ENCODE data around the gene ARHGDIG. TPM values are rescaled to one million over a fixed set of nuclear protein-coding genes. Genes with fewer than 3 reads are reported as not detected.
"Not testable (repeated sequence)": the region's sequence is repeated elsewhere in the genome, so short reads cannot be mapped to it uniquely, and the experiment has no call there.

The ARHGDIG gene
- total RNA-seq, 4 donors from 2014 or later, result 1.4 to 3.5 (median 1.8) TPM; not detected in 1

DNA sequence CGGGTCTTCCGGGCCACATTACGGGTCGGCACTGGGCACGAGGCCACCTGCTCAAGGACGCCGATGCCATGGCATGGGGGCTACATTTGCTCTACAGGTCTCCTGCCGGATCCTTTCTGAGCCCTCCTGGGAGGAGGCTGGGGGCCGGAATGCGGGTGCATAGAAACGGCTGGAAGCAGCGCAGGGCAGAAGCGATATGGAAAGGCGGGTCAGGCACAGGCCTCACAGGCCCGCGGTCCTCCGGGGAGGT is 43.7 kb downstream of the ARHGDIG start:
- Histone ChIP-seq H3K4me3 (no peak overlapping the region), H3K4me1 (peaks cover 12 to 17% of the 10 kb centered on the region in 2 donors), H3K27me3 (no peaks in the 10 kb centered on the region), H3K36me3 (no peaks in the 10 kb centered on the region), H3K9me3 (no peaks in the 10 kb centered on the region), H3K27ac (no peak overlapping the region)
- in situ Hi-C loops (cut with MboI; ENCODE audit: low sequenced_read_pairs in 4 of 4), result no loop called here
- no peak for DNase-seq
- ATAC-seq, result no peak
- intact Hi-C loops (cut with DNase I; ENCODE audit: low total_unique reads), result no loop called here
- TF ChIP-seq, protein P1, sequence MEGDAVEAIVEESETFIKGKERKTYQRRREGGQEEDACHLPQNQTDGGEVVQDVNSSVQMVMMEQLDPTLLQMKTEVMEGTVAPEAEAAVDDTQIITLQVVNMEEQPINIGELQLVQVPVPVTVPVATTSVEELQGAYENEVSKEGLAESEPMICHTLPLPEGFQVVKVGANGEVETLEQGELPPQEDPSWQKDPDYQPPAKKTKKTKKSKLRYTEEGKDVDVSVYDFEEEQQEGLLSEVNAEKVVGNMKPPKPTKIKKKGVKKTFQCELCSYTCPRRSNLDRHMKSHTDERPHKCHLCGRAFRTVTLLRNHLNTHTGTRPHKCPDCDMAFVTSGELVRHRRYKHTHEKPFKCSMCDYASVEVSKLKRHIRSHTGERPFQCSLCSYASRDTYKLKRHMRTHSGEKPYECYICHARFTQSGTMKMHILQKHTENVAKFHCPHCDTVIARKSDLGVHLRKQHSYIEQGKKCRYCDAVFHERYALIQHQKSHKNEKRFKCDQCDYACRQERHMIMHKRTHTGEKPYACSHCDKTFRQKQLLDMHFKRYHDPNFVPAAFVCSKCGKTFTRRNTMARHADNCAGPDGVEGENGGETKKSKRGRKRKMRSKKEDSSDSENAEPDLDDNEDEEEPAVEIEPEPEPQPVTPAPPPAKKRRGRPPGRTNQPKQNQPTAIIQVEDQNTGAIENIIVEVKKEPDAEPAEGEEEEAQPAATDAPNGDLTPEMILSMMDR (IDR thresholded peaks at IDR 0.05 in 4 of 5, conservative IDR thresholded peaks at IDR 0.05 in 1 of 5), result no peak
- no peak for TF ChIP-seq POLR2A (IDR thresholded peaks at IDR 0.05)

DNA sequence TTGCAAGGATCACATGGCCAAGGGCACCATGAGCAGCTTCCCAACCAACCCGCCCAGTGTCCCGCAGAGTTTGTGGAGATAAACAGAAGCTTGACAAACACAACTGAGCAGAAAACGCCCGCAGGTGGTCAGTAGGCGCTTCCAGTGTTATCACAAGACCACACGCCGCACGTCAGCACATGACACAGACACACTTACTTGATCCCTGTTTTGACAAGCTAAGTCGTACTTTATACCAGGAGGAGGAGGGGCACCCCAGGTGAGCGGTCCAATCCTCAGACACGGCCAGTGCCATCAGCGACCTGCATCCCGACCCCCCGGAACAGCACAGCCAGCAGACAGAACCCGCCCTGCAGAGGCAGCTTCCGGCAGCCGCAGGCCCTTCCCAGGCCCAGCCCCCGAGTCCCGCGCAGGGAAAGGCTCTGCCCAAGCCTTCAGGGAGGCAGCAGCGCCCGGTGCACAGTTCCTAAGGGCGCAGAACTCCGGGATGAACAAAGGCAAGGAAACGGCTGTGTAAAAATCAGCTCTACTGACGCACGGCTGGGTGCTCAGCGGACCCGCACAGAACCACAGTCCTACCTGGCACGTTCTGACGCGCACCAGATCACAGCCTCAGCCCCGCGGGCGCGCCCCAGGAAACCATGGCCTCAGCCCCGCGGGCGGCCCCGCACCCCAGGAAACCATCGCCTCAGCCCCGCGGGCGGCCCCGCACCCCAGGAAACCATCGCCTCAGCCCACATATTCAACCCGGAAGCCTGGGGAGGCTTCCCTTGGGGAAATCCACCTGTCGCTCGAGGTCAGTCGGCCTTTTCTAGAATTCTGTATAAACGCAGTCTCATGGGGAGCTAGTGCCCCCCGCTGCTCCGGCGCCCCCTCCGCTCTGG is 44.3 kb downstream of the ARHGDIG start:
- peak overlapping the region in 1 of 4 donors; percentile 25 for H3K4me3 ChIP-seq
- no peaks in the 10 kb centered on the region for H3K27me3 ChIP-seq
- H3K27ac ChIP-seq, result peak overlapping the region in 1 of 4 donors; percentile 14
- TF ChIP-seq, protein P1 (IDR thresholded peaks at IDR 0.05 in 4 of 5, conservative IDR thresholded peaks at IDR 0.05 in 1 of 5), result no peak
- TF ChIP-seq POLR2A (IDR thresholded peaks at IDR 0.05), result no peak
- no peaks in the 10 kb centered on the region for H3K36me3 ChIP-seq
- intact Hi-C loops (cut with DNase I; ENCODE audit: low total_unique reads) (no loop called here), in situ Hi-C loops (cut with MboI; ENCODE audit: low sequenced_read_pairs in 4 of 4) (no loop called here)
- ATAC-seq (no peak), DNase-seq (no peak)
- H3K4me1 ChIP-seq, result peaks cover 12 to 17% of the 10 kb centered on the region in 2 donors
- no peaks in the 10 kb centered on the region for H3K9me3 ChIP-seq

DNA sequence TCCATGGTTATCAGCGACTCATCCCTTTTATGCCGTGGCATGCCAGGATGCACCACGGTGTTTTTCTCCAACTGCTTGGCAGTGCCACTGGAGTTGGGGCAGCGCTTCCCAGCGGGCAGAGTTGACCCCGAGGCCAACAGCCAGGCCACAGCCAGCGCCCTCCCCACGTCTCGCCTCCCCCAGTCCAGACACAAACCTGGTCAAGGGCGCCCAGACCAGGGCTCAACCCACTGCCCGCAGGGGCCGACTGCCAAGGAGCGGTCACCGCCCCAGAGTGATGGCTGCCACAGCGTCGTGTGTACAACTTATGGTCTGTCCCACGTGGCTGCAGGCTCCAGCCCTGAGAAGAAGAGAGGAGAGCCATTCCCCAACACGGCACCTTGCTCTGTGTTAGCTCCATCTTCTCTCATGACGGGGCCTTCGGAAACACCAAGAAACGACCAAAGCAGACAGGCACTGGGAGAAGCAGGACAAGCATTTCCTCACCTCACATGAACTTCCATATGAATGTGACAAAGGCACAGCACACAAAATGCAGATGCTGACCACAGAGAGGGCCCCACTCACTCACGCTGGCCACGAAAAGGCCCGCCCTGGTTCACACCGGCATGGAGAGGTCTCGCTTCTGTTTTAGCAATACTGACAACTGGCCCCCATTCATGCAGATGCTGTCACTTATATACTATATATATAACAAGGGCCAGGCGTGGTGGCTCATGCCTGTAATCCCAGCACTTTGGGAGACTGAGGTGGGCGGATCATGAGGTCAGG is 45.2 kb downstream of the ARHGDIG start:
- Histone ChIP-seq H3K4me1 (peaks cover 12 to 17% of the 10 kb centered on the region in 2 donors), H3K36me3 (no peaks in the 10 kb centered on the region), H3K27ac (peak overlapping the region in 1 of 4 donors; percentile 14), H3K9me3 (no peaks in the 10 kb centered on the region), H3K27me3 (no peaks in the 10 kb centered on the region), H3K4me3 (peak overlapping the region in 1 of 4 donors; percentile 25)
- TF ChIP-seq POLR2A (IDR thresholded peaks at IDR 0.05), result no peak
- TF ChIP-seq, protein P1 (IDR thresholded peaks at IDR 0.05 in 4 of 5, conservative IDR thresholded peaks at IDR 0.05 in 1 of 5), result no peak
- intact Hi-C loops (cut with DNase I; ENCODE audit: low total_unique reads), result no loop called here
- in situ Hi-C loops (cut with MboI; ENCODE audit: low sequenced_read_pairs in 4 of 4), result no loop called here
- ATAC-seq, result no peak
- DNase-seq, result no peak

DNA sequence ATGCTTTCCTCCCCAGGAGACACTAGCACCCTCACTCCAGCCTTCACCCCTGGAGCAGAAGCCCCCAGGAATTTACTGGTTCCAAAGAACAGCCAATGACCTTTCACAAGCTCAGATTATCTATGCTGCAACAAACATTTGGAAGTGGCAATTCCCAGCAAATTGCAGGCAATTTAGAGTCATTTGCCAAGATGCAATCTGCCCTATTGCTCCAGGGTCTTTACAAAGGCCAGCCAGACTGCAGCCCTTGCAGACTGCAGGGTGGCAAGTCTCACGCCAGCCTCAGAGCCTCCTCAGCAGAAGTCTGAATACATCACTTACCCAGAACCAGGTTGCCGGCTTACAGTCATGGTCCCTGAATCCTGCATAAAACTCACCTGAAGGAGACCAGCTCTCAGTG is 50.4 kb downstream of the ARHGDIG start:
- intact Hi-C loops (cut with DNase I; ENCODE audit: low total_unique reads) (no loop called here), in situ Hi-C loops (cut with MboI; ENCODE audit: low sequenced_read_pairs in 4 of 4) (no loop called here)
- TF ChIP-seq, protein P1 (IDR thresholded peaks at IDR 0.05 in 4 of 5, conservative IDR thresholded peaks at IDR 0.05 in 1 of 5), result no peak
- TF ChIP-seq POLR2A (IDR thresholded peaks at IDR 0.05), result no peak
- DNase-seq (no peak), ATAC-seq (no peak)
- Histone ChIP-seq H3K4me1 (peaks cover 21% of the 10 kb centered on the region in 2 donors), H3K36me3 (no peaks in the 10 kb centered on the region), H3K27me3 (no peaks in the 10 kb centered on the region), H3K4me3 (no peak overlapping the region), H3K27ac (no peak overlapping the region), H3K9me3 (no peaks in the 10 kb centered on the region)

DNA sequence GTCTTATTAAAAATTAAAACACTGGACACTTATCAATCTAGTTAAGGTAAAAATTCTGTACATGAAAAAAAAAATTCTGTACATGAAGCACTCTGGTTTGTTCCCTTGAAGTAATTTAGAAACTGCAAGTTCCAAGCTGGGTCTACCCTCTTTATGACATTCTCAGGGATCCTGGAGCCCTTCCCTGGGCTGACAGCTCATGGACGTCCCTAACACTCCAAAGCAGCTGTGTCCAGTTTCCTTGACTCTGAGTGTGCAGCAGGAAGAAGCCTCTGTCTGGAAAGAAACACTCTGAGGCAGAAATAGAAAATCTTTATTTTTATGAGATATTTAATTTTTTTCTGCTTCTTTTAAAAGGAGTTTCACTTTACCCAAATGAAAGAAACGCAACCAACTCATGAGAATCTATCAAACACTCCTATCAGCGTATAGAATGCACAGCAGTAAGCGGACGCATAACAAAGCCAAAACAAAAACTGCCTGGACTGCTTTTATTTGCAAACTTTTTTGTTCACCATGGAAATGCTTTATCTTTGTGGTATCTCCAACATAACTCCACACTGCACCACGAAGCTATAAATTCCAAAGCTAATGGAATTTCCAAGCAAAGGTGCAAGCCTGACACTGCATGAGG is 50.9 kb downstream of the ARHGDIG start:
- H3K27me3 ChIP-seq; H3K27ac ChIP-seq; H3K9me3 ChIP-seq; H3K36me3 ChIP-seq; in situ Hi-C loops (cut with MboI; ENCODE audit: low sequenced_read_pairs in 4 of 4); DNase-seq; ATAC-seq; H3K4me3 ChIP-seq; intact Hi-C loops (cut with DNase I; ENCODE audit: low total_unique reads): not testable (repeated sequence)
- H3K4me1 ChIP-seq, result peaks cover 21 to 22% of the 10 kb centered on the region in 2 donors

All from gastrocnemius medialis (tissue), 4 donors.